ENCODE results near the gene WDR1. TPM values are rescaled to one million over a fixed set of nuclear protein-coding genes. Genes with fewer than 3 reads are reported as not detected.

WDR1 gene
- total RNA-seq, 4 donors from 2014 or later, result 353 to 530 (median 419) TPM

DNA sequence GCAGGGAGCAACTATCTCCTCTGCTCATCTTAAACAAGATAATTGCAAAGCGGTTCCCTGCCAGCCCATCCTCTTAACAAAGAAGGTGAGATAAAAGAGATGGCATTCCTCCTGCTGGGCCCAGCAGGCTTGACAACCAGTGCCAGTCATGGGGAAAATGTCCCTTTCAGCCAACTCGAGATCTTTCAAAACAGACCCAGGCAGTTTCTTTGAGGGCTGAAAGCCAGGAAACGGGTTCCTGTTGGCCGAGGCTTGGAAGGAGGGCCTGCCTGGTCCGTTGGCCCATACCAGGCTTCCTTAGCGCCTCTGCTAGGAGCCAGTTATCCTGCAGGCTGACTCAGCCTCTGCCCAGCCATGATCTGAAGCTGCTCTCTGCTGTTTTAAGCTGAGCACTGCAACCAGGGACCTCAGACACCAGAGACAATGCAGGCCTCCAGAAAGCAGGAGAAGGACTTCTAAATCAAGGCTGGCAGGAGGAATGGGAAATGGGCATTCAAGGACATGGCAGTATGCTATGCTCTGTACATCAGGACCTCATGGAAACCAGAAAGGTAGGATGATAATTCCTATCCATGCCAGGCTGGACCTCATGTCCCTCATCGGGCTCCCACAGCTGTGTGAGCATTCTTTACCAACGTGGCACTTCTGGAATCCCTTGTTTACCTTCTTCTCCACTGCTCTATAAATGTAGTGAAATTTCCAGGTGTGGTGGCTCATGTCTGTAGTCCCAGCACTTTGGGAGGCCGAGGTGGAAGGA lies 52.9 kb downstream of the WDR1 start:
- H3K4me1 ChIP-seq, result peaks cover 0 to 17% (median 6%) of the 10 kb centered on the region in 3 donors
- H3K27me3 ChIP-seq, result no peaks in the 10 kb centered on the region
- no peak overlapping the region for H3K4me3 ChIP-seq
- no peaks in the 10 kb centered on the region for H3K9me3 ChIP-seq
- WGBS, 2 donors (ENCODE audit: low coverage in 1 of 2), result 46 to 67% methylated on average over 3 to 5 of the region's 9 CpGs
- H3K27ac ChIP-seq, result peak overlapping the region; percentile 14 to 59 (median 48)
- H3K36me3 ChIP-seq, result peaks cover 0 to 34% of the 10 kb centered on the region in 2 donors
- peak; percentile 94 for ATAC-seq
- TF ChIP-seq, protein P1, sequence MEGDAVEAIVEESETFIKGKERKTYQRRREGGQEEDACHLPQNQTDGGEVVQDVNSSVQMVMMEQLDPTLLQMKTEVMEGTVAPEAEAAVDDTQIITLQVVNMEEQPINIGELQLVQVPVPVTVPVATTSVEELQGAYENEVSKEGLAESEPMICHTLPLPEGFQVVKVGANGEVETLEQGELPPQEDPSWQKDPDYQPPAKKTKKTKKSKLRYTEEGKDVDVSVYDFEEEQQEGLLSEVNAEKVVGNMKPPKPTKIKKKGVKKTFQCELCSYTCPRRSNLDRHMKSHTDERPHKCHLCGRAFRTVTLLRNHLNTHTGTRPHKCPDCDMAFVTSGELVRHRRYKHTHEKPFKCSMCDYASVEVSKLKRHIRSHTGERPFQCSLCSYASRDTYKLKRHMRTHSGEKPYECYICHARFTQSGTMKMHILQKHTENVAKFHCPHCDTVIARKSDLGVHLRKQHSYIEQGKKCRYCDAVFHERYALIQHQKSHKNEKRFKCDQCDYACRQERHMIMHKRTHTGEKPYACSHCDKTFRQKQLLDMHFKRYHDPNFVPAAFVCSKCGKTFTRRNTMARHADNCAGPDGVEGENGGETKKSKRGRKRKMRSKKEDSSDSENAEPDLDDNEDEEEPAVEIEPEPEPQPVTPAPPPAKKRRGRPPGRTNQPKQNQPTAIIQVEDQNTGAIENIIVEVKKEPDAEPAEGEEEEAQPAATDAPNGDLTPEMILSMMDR (IDR thresholded peaks at IDR 0.05), result peak in 3 of 4 experiments; percentile 61 to 75 (median 65)
- TF ChIP-seq POLR2AphosphoS5 (IDR thresholded peaks at IDR 0.05), result peak; percentile 12
- TF ChIP-seq EP300 (IDR thresholded peaks at IDR 0.05), result no peak

DNA sequence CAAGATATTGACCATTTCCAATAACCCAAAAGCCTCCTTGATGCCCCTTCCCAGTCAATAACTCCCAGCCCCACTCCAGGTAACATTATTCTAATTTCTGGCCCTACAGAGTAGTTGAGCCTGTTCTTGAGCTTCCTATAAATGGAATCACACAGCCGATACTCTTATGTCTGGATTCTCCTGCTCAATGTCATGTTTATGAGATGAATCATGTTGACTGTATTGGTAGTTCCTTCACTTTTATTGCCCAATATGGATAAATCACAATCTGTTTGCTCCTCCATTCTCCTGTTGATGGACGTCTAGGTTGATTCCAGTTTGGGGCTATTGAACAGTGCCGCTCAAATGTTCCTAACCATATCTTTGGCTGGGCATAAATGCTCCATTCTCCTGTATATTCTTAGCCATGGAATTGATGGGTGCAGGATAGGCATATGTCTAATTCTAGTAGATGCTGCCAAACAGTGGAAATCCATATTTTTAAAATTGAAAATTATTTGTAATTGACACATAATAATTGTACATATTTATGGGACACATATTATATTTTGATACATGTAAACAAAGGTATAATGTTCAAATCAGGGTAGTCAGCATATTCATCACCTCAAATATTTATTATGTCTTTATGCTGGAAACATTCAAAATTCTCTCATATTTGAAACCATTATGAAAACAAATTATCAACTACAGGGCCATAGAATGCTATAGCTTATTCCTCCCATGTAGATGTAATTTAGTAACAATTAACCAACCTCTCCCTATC lies 54.8 kb downstream of the WDR1 start:
- no peaks in the 10 kb centered on the region for H3K27me3 ChIP-seq
- H3K4me3 ChIP-seq, result no peak overlapping the region
- H3K27ac ChIP-seq, result no peak overlapping the region
- H3K4me1 ChIP-seq, result peaks cover 0 to 24% (median 6%) of the 10 kb centered on the region in 3 donors
- no peak for TF ChIP-seq EP300 (IDR thresholded peaks at IDR 0.05)
- peaks cover 0 to 20% of the 10 kb centered on the region in 2 donors for H3K36me3 ChIP-seq
- ATAC-seq, result no peak
- 84 to 92% methylated on average over 3 of the region's 3 CpGs for WGBS, 2 donors (ENCODE audit: low coverage in 1 of 2)
- no peaks in the 10 kb centered on the region for H3K9me3 ChIP-seq

DNA sequence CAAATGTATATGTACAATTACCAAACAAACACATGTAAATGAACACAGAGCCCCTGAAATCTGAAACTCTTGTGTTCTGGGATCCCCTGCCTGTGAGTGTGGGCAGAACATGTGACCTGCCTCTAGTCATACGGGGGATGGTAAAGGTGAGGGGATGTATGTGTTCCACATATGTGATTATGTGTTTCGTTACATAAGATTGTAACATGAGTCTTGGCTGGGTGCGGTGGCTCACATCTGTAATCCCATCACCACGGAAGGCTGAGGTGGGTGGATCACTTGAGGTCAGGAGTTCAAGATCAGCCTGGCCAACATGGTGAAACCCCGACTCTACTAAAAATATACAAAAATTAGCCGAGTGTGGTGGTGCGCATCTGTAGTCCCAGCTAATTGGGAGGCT lies 58.2 kb downstream of the WDR1 start:
- TF ChIP-seq POLR2AphosphoS5 (IDR thresholded peaks at IDR 0.05) (no peak), EP300 (IDR thresholded peaks at IDR 0.05) (no peak), POLR2A (IDR thresholded peaks at IDR 0.05) (no peak)
- TF ChIP-seq, protein P1 (IDR thresholded peaks at IDR 0.05), result no peak
- no peaks in the 10 kb centered on the region for H3K27me3 ChIP-seq
- H3K9me3 ChIP-seq, result no peaks in the 10 kb centered on the region
- WGBS, 2 donors (ENCODE audit: low coverage in 1 of 2), result 84 to 100% methylated on average over 3 of the region's 7 CpGs
- ATAC-seq, result no peak
- H3K27ac ChIP-seq, result no peak overlapping the region
- H3K4me1 ChIP-seq, result peaks cover 3 to 25% (median 3%) of the 10 kb centered on the region in 3 donors
- no peak overlapping the region for H3K4me3 ChIP-seq
- peaks cover 0 to 3% of the 10 kb centered on the region in 2 donors for H3K36me3 ChIP-seq

DNA sequence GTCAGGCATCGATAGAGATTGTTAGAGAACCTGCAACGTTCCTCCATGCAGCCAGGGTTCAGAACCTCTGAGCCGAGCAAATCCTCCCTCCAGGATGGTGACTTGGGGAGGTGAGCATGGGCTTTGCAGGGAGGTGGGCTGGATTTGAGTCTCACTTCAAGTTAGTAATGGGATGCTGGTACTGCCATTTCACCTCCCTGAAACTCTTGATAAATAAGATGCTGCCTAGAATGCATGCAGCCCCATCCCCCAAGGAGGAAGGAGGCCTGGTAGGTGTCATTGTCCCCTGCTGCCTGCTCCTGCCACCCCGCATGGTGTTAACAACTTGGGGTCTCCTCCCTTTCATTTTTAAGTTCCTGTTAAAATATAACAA lies 59.6 kb downstream of the WDR1 start:
- Histone ChIP-seq H3K27ac (peak overlapping the region in 2 of 4 donors; percentile 35 to 50), H3K36me3 (peaks cover 0 to 3% of the 10 kb centered on the region in 2 donors), H3K9me3 (no peaks in the 10 kb centered on the region), H3K27me3 (no peaks in the 10 kb centered on the region), H3K4me1 (peaks cover 0 to 18% (median 3%) of the 10 kb centered on the region in 3 donors), H3K4me3 (no peak overlapping the region)
- 62% methylated on average over 4 of the region's 4 CpGs; no CpG with 5 or more reads in 1 of the 2 donors for WGBS, 2 donors (ENCODE audit: low coverage in 1 of 2)
- TF ChIP-seq POLR2AphosphoS5 (IDR thresholded peaks at IDR 0.05) (no peak), POLR2A (IDR thresholded peaks at IDR 0.05) (no peak), EP300 (IDR thresholded peaks at IDR 0.05) (no peak)
- TF ChIP-seq, protein P1 (IDR thresholded peaks at IDR 0.05), result no peak
- no peak for ATAC-seq

DNA sequence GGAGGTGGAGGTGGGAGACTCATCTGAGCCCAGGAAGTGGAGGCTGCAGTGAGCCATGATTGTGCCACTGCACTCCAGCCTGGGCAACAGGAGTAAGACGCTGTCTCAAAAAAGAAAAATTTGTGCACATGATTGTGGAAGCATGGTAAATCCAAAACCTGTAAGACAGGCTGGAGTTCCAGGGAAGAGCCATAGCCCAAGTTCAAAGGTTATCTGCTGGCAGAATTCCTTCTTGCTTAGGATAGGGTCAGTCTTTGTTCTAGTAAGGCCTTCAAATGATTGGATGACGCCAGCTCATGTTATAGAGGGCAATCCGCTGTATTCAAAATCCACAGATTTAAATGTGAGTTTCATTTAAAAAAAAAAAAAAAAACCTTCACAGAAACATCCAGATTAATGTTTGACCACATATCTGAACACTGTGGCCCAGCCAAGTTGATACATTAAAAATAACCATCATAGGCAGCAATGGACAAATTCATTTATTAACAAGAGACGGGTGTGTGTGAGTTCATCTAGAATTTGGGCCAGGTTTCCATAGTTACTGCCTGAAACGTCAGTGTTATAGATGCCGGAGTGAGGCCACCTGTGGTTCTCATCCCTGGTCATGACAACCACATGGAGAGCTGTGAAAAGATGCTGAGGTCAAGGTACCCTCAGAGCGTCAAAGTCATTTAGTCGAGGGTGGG lies 60.1 kb downstream of the WDR1 start:
- Histone ChIP-seq H3K36me3 (peaks cover 0 to 3% of the 10 kb centered on the region in 2 donors), H3K27ac (peak overlapping the region in 1 of 4 donors; percentile 50), H3K27me3 (no peaks in the 10 kb centered on the region), H3K4me3 (no peak overlapping the region), H3K9me3 (no peaks in the 10 kb centered on the region), H3K4me1 (peaks cover 0 to 18% (median 3%) of the 10 kb centered on the region in 3 donors)
- ATAC-seq, result peak; percentile 51
- 57% methylated on average over 5 to 8 of the region's 8 CpGs for WGBS, 2 donors (ENCODE audit: low coverage in 1 of 2)
- TF ChIP-seq POLR2A (IDR thresholded peaks at IDR 0.05), result no peak
- TF ChIP-seq POLR2AphosphoS5 (IDR thresholded peaks at IDR 0.05), result peak; percentile 37
- TF ChIP-seq, protein P1 (IDR thresholded peaks at IDR 0.05), result no peak

Data from gastroesophageal sphincter (tissue), 4 donors.